Lung (tissue), 16 donors: ENCODE results near the gene SMIM14. TPM values are rescaled to one million over a fixed set of nuclear protein-coding genes. Genes with fewer than 3 reads are reported as not detected.
A peak's percentile ranks its signal among the peaks of the same experiment; 100 is the strongest.

ENCODE experiments used
- ATAC-seq: fragments of 200-7000 bp; cut with Tn5 transposase; one replicate; pipeline ENCODE4 v1.9.1; 2020; ENCODE audit warnings: moderate number of reproducible peaks; ENCODE audit not compliant: insufficient read depth, low FRiP score
- DNase-seq, 3 donors: peaks; one replicate each; pipeline ENCODE4 v3.0.0-alpha.2; 2013 to 2017
- H3K27ac ChIP-seq, 2 donors: one replicate each; pipeline ENCODE4 v1.5.1; 2013; ENCODE audit warnings: mild to moderate bottlenecking in 2 of 2, moderate library complexity in 2 of 2, control low read depth in 1 of 2, inconsistent platforms in 1 of 2, low read depth in 1 of 2, low read length in 1 of 2
- H3K27me3 ChIP-seq, 3 donors: one replicate each; pipeline ENCODE4 v1.5.1; 2013; ENCODE audit warnings: low read length in 2 of 3; ENCODE audit not compliant: control insufficient read depth in 3 of 3, insufficient read depth in 3 of 3
- H3K36me3 ChIP-seq, 4 donors: one replicate each; pipeline ENCODE4 v1.5.1; 2013; ENCODE audit warnings: low read length in 4 of 4, mild to moderate bottlenecking in 1 of 4, moderate library complexity in 1 of 4; ENCODE audit not compliant: control insufficient read depth in 4 of 4, insufficient read depth in 4 of 4
- H3K4me1 ChIP-seq, 5 donors: one replicate each; pipeline ENCODE4 v1.5.1; 2013; ENCODE audit warnings: low read length in 5 of 5, mild to moderate bottlenecking in 2 of 5, moderate library complexity in 1 of 5; ENCODE audit not compliant: control insufficient read depth in 5 of 5, insufficient read depth in 5 of 5
- H3K4me3 ChIP-seq: one replicate; pipeline ENCODE4 v1.5.1; 2013; ENCODE audit warnings: mild to moderate bottlenecking, control low read depth, moderate library complexity
- H3K9ac ChIP-seq, 2 donors: one replicate each; pipeline ENCODE4 v1.5.1; 2013; ENCODE audit warnings: low read length in 2 of 2, control low read depth in 1 of 2; ENCODE audit not compliant: insufficient read depth in 1 of 2
- H3K9me3 ChIP-seq, 4 donors: one replicate each; pipeline ENCODE4 v1.5.1; 2013; ENCODE audit warnings: low read length in 3 of 4, mild to moderate bottlenecking in 1 of 4, moderate library complexity in 1 of 4; ENCODE audit not compliant: control insufficient read depth in 4 of 4, insufficient read depth in 3 of 4
- CTCF ChIP-seq: IDR thresholded peaks from 2 replicates; pipeline ENCODE4 v1.5.1; 2012; ENCODE audit warnings: mild to moderate bottlenecking; ENCODE audit errors: control extremely low read depth, extremely low read depth
- WGBS, 2 donors: extraction: QIAGEN DNeasy Blood & Tissue Kit; methylation state at CpG; one replicate each; pipeline ENCODE4 v1.1.7; 2013; 5-methylcytosine and 5-hydroxymethylcytosine counted together
- long read RNA-seq, 5 donors: transcript quantifications; one replicate each; lab custom pipeline, GENCODE V29; 2026
- polyA plus RNA-seq, 2 donors: library from polyadenylated mRNA; stranded (reverse); fragments of 200-250 nt; gene quantifications; one replicate each; pipeline ENCODE4 v1.2.1, GENCODE V29; 2013
- total RNA-seq, 2 donors: library from RNA; depleted of rRNA in 1 of 2; stranded (reverse); fragments of >200 nt in 1 of 2; gene quantifications; one replicate each; pipeline ENCODE4 v1.2.1, GENCODE V29; 2014 to 2021
- donor health status: control.
- donor health status: control.
- donor health status: Bipolar disorder and iron deficiency.
- donor health status: healthy.
- donor health status: DM: yes; HTN: yes; CAD: no.

Gene SMIM14
- total RNA-seq (10 to 100 TPM; 42.8 to 52.1 TPM), polyA plus RNA-seq (10 to 100 TPM; 23.4 to 24.6 TPM)
- long read RNA-seq, donor 1, full-length matches to known transcripts: 25 of 25 reads
- long read RNA-seq, donor 1, partial matches to known transcripts: 0 of 25 reads
- long read RNA-seq, donor 1, other reads (novel, unspliced or antisense): 0 of 25 reads
- long read RNA-seq, donor 2, full-length matches to known transcripts: 9 of 9 reads
- long read RNA-seq, donor 2, partial matches to known transcripts: 0 of 9 reads
- long read RNA-seq, donor 2, other reads (novel, unspliced or antisense): 0 of 9 reads
- long read RNA-seq, donor 3, full-length matches to known transcripts: 19 of 19 reads
- long read RNA-seq, donor 3, partial matches to known transcripts: 0 of 19 reads
- long read RNA-seq, donor 3, other reads (novel, unspliced or antisense): 0 of 19 reads
- long read RNA-seq, donor 4, full-length matches to known transcripts: 8 of 62 reads
- long read RNA-seq, donor 4, partial matches to known transcripts: 36 of 62 reads
- long read RNA-seq, donor 4, other reads (novel, unspliced or antisense): 18 of 62 reads
- long read RNA-seq, donor 5, full-length matches to known transcripts: 25 of 55 reads
- long read RNA-seq, donor 5, partial matches to known transcripts: 30 of 55 reads
- long read RNA-seq, donor 5, other reads (novel, unspliced or antisense): 0 of 55 reads

- H3K9ac ChIP-seq: peak within 1 kb of the TSS; percentile 98
- no peaks in the 10 kb centered on the region for H3K27me3 ChIP-seq
- peak; percentile 99 to 100 (median 99) for DNase-seq
- 0% methylated on average over 69 to 75 of the region's 75 CpGs for WGBS, 2 donors
- H3K4me3 ChIP-seq: peak within 1 kb of the TSS; percentile 64
- no peaks in the 10 kb centered on the region for H3K9me3 ChIP-seq
- ATAC-seq: peak; percentile 96
- peaks cover 0 to 2% (median 0%) of the 10 kb centered on the region in 4 donors for H3K36me3 ChIP-seq
- no peak for TF ChIP-seq CTCF
- peaks cover 0 to 25% (median 4%) of the 10 kb centered on the region in 5 donors for H3K4me1 ChIP-seq
- H3K27ac ChIP-seq: peak within 1 kb of the TSS; percentile 91 to 99
Measured at GRCh38 chr4:39638354-39639239, at the start of gene SMIM14. TSS of gene SMIM14 (minus strand) at chr4:39638865. CDS start at chr4:39605145, 33,720 bp downstream.

GRCh38 chr4:39687014-39687413 lies 48.3 kb upstream of the SMIM14 start:
- no peak for ATAC-seq
- DNase-seq: no peak
- H3K9ac ChIP-seq: no peak overlapping the region
- TF ChIP-seq CTCF: no peak
- no peaks in the 10 kb centered on the region for H3K27me3 ChIP-seq
- no peak overlapping the region for H3K4me3 ChIP-seq
- H3K27ac ChIP-seq: no peak overlapping the region
- no peaks in the 10 kb centered on the region for H3K36me3 ChIP-seq
- H3K9me3 ChIP-seq: no peaks in the 10 kb centered on the region
- no peaks in the 10 kb centered on the region for H3K4me1 ChIP-seq

- H3K36me3 ChIP-seq: no peaks in the 10 kb centered on the region
- no peak overlapping the region for H3K27ac ChIP-seq
- DNase-seq: no peak
- no peak for TF ChIP-seq CTCF
- ATAC-seq: no peak
- H3K9me3 ChIP-seq: no peaks in the 10 kb centered on the region
- H3K9ac ChIP-seq: no peak overlapping the region
- WGBS, 2 donors: 0% methylated on average over 1 of the region's 1 CpG
- H3K4me3 ChIP-seq: no peak overlapping the region
- no peaks in the 10 kb centered on the region for H3K27me3 ChIP-seq
- no peaks in the 10 kb centered on the region for H3K4me1 ChIP-seq
Measured at GRCh38 chr4:39685990-39686389, 47.3 kb upstream of the SMIM14 start.
